Adrenal gland (tissue), 5 donors: Measurements from ENCODE around the gene NEXMIF.

Source experiments
- POLR2A ChIP-seq, 2 donors: fragments of 450-650 bp; IDR thresholded peaks; one replicate each; pipeline ENCODE4 v1.6.1; 2017; ENCODE audit warnings: antibody characterized with exemption in 2 of 2, mild to moderate bottlenecking in 2 of 2, moderate library complexity in 1 of 2
- TF ChIP-seq, protein P1 (sequence below), 6 experiments: fragments of 450-650 bp in 4 of 6; fragments of 200-600 bp in 2 of 6; sonication (generic) in 1 of 6; IDR thresholded peaks; 1 replicate in 5 of 6; 2 replicates in 1 of 6; pipeline versions ENCODE4 v1.5.1 to v1.8.0; 2016 to 2021; ENCODE audit warnings: antibody characterized with exemption in 6 of 6, mild to moderate bottlenecking in 2 of 6, moderate library complexity in 1 of 6
- donor health status: DM: no; HTN: no; CAD: no.

DNA sequence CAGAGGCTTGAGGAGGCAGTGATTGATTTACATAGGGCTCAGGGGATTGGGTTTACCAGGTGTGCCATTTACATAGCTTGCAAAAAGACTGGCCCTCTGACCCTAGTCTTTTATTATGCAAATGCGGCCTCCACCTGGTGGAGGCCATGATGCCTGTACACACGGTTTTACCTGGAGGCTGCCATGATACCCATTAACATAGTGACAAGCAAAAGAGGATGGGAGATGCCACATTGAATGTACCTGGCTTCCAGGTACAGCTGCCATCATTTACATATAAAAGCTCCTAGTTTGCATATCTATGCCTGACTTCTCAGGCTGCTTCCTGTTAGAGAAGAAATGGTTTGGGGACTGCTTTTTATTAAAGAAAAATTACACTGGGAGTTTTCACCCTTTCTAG, 72.0 kb downstream of the NEXMIF start:
- TF ChIP-seq, protein P1, sequence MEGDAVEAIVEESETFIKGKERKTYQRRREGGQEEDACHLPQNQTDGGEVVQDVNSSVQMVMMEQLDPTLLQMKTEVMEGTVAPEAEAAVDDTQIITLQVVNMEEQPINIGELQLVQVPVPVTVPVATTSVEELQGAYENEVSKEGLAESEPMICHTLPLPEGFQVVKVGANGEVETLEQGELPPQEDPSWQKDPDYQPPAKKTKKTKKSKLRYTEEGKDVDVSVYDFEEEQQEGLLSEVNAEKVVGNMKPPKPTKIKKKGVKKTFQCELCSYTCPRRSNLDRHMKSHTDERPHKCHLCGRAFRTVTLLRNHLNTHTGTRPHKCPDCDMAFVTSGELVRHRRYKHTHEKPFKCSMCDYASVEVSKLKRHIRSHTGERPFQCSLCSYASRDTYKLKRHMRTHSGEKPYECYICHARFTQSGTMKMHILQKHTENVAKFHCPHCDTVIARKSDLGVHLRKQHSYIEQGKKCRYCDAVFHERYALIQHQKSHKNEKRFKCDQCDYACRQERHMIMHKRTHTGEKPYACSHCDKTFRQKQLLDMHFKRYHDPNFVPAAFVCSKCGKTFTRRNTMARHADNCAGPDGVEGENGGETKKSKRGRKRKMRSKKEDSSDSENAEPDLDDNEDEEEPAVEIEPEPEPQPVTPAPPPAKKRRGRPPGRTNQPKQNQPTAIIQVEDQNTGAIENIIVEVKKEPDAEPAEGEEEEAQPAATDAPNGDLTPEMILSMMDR (IDR thresholded peaks at IDR 0.05) = no peak
- TF ChIP-seq POLR2A (IDR thresholded peaks at IDR 0.05) = no peak
